ENCODE measurements around the gene OR5B17.

DNA sequence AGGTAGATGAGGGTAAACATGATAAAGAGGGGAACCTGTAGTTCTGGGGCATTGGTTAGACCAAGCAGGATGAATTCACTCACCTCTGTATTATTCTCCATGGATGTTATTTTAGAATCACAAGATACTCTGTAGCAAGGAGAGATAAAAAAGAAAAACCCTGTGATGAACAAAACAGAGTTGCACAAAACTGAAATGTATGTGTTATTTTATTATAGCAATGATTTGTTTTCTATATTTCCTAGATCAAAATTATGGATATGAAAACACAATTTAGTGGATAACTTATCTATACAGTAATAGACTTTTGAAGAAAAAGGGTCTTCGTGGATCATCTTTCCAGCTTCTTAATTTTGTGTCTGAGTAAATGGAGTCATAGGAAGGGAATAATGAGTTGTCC is at the start of gene OR5B17:
- no peak for TF ChIP-seq ZNF253 (CRISPR knock-in tag; IDR thresholded peaks at IDR 0.05; ENCODE audit: borderline replicate concordance)
- TF ChIP-seq SP2 (CRISPR knock-in tag; IDR thresholded peaks at IDR 0.05) = no peak
- no peak for TF ChIP-seq CTCF (CRISPR knock-in tag; IDR thresholded peaks at IDR 0.05)
- no peak for TF ChIP-seq NR2F1 (CRISPR knock-in tag; IDR thresholded peaks at IDR 0.05)
- no peak for TF ChIP-seq POLR2A (IDR thresholded peaks at IDR 0.05; ENCODE audit: insufficient read depth in 1 of 2, low read depth in 2 of 2, low read length in 2 of 2)
- no peak for TF ChIP-seq SSRP1 (CRISPR knock-in tag; IDR thresholded peaks at IDR 0.05)
- no peak for TF ChIP-seq ZBTB7A (CRISPR knock-in tag; IDR thresholded peaks at IDR 0.05)
- TF ChIP-seq NBN (conservative IDR thresholded peaks at IDR 0.05) = no peak
- TF ChIP-seq KAT8 (CRISPR knock-in tag; IDR thresholded peaks at IDR 0.05) = no peak
- TF ChIP-seq, protein P1, sequence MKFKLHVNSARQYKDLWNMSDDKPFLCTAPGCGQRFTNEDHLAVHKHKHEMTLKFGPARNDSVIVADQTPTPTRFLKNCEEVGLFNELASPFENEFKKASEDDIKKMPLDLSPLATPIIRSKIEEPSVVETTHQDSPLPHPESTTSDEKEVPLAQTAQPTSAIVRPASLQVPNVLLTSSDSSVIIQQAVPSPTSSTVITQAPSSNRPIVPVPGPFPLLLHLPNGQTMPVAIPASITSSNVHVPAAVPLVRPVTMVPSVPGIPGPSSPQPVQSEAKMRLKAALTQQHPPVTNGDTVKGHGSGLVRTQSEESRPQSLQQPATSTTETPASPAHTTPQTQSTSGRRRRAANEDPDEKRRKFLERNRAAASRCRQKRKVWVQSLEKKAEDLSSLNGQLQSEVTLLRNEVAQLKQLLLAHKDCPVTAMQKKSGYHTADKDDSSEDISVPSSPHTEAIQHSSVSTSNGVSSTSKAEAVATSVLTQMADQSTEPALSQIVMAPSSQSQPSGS (CRISPR knock-in tag; IDR thresholded peaks at IDR 0.05) = no peak
- TF ChIP-seq SMC3 (IDR thresholded peaks at IDR 0.05; ENCODE audit: low read length) = no peak
- no peak for TF ChIP-seq ISL2 (CRISPR knock-in tag; IDR thresholded peaks at IDR 0.05)
- TF ChIP-seq ZNF143 (CRISPR knock-in tag; IDR thresholded peaks at IDR 0.05) = no peak

All from HepG2 (cell line).